ENCODE data around the gene UCMA. TPM values are rescaled to one million over a fixed set of nuclear protein-coding genes. Genes with fewer than 3 reads are reported as not detected.

The UCMA gene
- total RNA-seq, 1 donor from 2014 or later = not detected

DNA sequence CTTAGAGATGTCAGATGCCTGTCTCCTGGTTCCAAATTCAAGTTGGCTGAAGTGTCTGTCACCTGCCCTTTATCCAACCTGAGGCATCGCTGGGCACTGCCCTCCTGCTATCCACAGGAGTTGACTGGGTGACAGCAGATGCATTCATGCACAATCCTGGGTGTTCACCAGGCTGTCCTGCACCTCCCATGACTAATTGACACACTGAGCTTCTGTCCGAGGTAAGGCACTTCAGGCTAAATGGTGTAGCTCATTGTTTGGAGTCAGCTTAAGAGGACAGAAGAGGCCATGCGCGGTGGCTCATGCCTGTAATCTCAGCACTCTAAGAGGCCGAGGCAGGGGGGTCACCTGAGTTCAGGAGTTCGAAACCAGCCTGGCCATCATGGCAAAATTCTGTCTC lies 2.4 kb downstream of the UCMA start:
- TF ChIP-seq, protein P1, sequence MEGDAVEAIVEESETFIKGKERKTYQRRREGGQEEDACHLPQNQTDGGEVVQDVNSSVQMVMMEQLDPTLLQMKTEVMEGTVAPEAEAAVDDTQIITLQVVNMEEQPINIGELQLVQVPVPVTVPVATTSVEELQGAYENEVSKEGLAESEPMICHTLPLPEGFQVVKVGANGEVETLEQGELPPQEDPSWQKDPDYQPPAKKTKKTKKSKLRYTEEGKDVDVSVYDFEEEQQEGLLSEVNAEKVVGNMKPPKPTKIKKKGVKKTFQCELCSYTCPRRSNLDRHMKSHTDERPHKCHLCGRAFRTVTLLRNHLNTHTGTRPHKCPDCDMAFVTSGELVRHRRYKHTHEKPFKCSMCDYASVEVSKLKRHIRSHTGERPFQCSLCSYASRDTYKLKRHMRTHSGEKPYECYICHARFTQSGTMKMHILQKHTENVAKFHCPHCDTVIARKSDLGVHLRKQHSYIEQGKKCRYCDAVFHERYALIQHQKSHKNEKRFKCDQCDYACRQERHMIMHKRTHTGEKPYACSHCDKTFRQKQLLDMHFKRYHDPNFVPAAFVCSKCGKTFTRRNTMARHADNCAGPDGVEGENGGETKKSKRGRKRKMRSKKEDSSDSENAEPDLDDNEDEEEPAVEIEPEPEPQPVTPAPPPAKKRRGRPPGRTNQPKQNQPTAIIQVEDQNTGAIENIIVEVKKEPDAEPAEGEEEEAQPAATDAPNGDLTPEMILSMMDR (IDR thresholded peaks at IDR 0.05; ENCODE audit: unreplicated experiment) = no peak
- no peaks in the 10 kb centered on the region for H3K27me3 Mint-ChIP-seq (ENCODE audit: low read depth)
- no peak overlapping the region for H3K4me3 Mint-ChIP-seq
- H3K27ac Mint-ChIP-seq = no peak overlapping the region
- no peaks in the 10 kb centered on the region for H3K9me3 Mint-ChIP-seq
- H3K36me3 Mint-ChIP-seq = no peaks in the 10 kb centered on the region
- DNase-seq (ENCODE audit: low spot score in 2 of 2, unreplicated experiment in 2 of 2) = no peak
- H3K4me1 Mint-ChIP-seq = peaks cover 5% of the 10 kb centered on the region

DNA sequence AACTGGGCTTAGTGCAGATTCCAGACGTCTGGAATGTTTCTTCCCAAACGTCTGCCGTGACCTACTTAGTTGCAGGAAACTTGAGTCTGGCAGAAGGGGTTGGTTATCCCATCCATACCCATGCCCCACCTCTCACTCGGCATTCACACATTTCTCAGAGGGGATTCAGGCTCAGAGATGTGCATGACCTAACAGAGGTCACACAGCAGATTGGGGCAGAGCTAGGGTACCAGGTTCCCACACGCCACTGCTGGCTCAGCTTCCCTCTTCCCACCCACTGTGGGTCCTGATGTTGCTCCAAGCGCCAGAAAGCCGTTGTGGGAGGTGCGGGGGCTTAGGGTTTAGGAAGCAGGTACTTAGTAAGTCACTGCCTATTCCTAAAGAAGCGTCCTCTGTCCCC lies 3.0 kb downstream of the UCMA start:
- H3K9me3 Mint-ChIP-seq = no peaks in the 10 kb centered on the region
- H3K36me3 Mint-ChIP-seq = no peaks in the 10 kb centered on the region
- H3K27me3 Mint-ChIP-seq (ENCODE audit: low read depth) = no peaks in the 10 kb centered on the region
- TF ChIP-seq, protein P1 (IDR thresholded peaks at IDR 0.05; ENCODE audit: unreplicated experiment) = no peak
- H3K4me3 Mint-ChIP-seq = no peak overlapping the region
- no peak overlapping the region for H3K27ac Mint-ChIP-seq
- no peak for DNase-seq (ENCODE audit: low spot score in 2 of 2, unreplicated experiment in 2 of 2)
- peaks cover 5% of the 10 kb centered on the region for H3K4me1 Mint-ChIP-seq

DNA sequence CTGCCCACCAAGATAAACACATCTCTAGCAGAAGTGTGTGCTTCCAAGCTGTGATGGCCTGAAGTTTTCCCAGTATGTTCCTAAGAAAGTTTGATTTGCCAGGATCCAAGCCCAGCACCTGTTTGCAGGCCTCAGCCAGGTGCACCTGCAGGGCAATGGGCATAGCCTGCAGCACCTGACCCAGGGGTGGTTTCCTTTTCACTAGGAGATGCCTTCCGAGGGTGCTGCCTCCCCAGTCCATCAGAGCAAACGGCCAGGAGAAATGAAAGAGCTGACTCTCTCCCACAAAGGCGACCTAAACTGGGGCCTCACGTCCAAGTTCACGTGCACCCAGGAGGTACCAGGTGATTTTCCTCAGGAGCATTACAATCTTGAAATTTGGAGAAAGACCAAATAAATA lies 7.1 kb downstream of the UCMA start:
- no peak overlapping the region for H3K27ac Mint-ChIP-seq
- TF ChIP-seq, protein P1 (IDR thresholded peaks at IDR 0.05; ENCODE audit: unreplicated experiment) = no peak

DNA sequence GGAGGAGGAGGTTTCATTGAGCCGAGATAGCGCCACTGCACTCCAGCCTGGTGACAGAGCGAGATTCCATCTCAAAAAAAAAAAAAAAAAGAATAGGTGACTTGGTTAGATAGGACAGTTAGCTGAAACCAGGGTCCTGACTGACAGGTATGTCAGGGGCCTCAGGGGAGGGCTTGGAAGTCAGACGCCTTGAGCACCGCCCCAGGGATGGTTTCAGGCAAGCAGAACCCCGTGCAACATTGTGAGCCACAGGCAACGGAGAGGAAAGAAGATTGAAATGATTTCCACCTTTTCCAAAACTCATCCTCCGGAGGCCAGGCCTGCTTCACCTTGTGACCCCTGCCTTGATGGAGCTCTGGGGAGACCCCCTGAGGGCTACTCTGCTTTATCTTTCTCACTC lies 8.6 kb downstream of the UCMA start:
- Mint-ChIP-seq H3K27ac (no peak overlapping the region), H3K4me3 (no peak overlapping the region), H3K9me3 (no peaks in the 10 kb centered on the region), H3K4me1 (peaks cover 3% of the 10 kb centered on the region), H3K36me3 (no peaks in the 10 kb centered on the region), H3K27me3 (ENCODE audit: low read depth) (no peaks in the 10 kb centered on the region)
- TF ChIP-seq, protein P1 (IDR thresholded peaks at IDR 0.05; ENCODE audit: unreplicated experiment) = no peak
- DNase-seq (ENCODE audit: low spot score in 2 of 2, unreplicated experiment in 2 of 2) = no peak

More for the DNA sequence above, 7.1 kb downstream of the UCMA start:
- DNase-seq (ENCODE audit: low spot score in 2 of 2, unreplicated experiment in 2 of 2) = no peak
- H3K27me3 Mint-ChIP-seq (ENCODE audit: low read depth) = no peaks in the 10 kb centered on the region
- no peaks in the 10 kb centered on the region for H3K9me3 Mint-ChIP-seq
- H3K4me1 Mint-ChIP-seq = peaks cover 3% of the 10 kb centered on the region
- no peak overlapping the region for H3K4me3 Mint-ChIP-seq
- no peaks in the 10 kb centered on the region for H3K36me3 Mint-ChIP-seq

DNA sequence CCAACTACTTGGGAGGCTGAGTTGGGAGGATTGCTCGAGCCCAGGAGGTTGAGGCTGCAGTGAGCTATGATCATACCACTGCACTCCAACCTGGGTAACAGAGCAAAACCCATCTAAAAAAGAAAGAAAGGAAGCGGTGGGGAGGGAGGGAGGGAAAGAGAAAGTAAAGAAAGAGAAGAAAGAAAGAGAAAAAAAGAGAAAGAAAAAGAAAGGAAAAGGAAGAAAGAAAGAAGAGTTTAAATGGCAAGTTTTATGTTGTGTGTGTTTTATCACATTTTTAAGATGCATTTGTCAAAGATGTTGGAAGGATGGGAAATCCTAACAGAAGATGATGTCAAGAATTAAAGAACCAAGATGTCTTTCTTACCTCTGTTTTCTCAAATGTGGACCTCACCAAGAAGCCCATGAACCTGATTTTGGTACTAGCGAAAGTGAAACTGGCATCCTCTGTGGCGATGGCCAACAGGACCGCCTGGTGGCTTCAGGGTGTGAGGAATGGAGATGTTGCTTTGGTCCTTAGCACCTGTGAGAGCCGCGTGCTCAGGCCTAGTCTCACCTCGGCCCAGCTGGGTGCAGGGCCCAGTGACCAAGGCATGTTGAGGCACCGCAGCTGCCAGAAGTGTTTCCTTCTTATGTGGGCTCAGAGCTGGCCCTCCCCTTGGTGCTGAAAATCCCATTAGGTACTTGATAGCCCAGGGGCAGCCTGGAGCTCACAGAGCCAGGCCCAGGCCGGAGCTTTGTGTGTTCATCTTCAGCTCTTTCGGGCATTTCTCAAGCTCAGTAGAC lies 9.8 kb downstream of the UCMA start:
- H3K27me3 Mint-ChIP-seq (ENCODE audit: low read depth) = no peaks in the 10 kb centered on the region
- TF ChIP-seq, protein P1 (IDR thresholded peaks at IDR 0.05; ENCODE audit: unreplicated experiment) = no peak
- H3K4me1 Mint-ChIP-seq = no peaks in the 10 kb centered on the region
- H3K4me3 Mint-ChIP-seq = no peak overlapping the region
- no peaks in the 10 kb centered on the region for H3K36me3 Mint-ChIP-seq
- no peak for DNase-seq (ENCODE audit: low spot score in 2 of 2, unreplicated experiment in 2 of 2)
- peaks cover 3% of the 10 kb centered on the region for H3K9me3 Mint-ChIP-seq
- H3K27ac Mint-ChIP-seq = no peak overlapping the region
